GM23338 (cell line): Measurements from ENCODE around the gene APPL2. TPM values are rescaled to one million over a fixed set of nuclear protein-coding genes. Genes with fewer than 3 reads are reported as not detected.

Experiments used
- ATAC-seq: fragments of 200-7000 bp; cut with Tn5 transposase; 3 replicates; pipeline ENCODE4 v1.9.1; 2020
- DNase-seq: peaks from one replicate; pipeline ENCODE4 v3.0.0-alpha.2; 2015; ENCODE audit warnings: low spot score
- H2AFZ ChIP-seq: fragments of 200-600 bp; sonication (generic); 2 replicates; pipeline ENCODE4 v1.8.0; 2016; ENCODE audit warnings: antibody characterized with exemption, mild to moderate bottlenecking, moderate library complexity
- H3F3A ChIP-seq: fragments of 200-600 bp; sonication (generic); replicated peaks from 2 replicates; pipeline ENCODE4 v1.8.0; 2017; ENCODE audit warnings: antibody characterized with exemption, mixed run types, low read depth
- H3K27ac ChIP-seq: fragments of 200-600 bp; sonication (generic); 2 replicates; pipeline ENCODE4 v1.6.1; 2016; ENCODE audit warnings: low read depth
- H3K27me3 ChIP-seq: fragments of 200-600 bp; sonication (generic); 2 replicates; pipeline ENCODE4 v1.8.0; 2016; ENCODE audit warnings: mild to moderate bottlenecking, mixed run types, moderate library complexity; ENCODE audit not compliant: insufficient read depth
- H3K36me3 ChIP-seq: fragments of 200-600 bp; sonication (generic); 2 replicates; pipeline ENCODE4 v1.8.0; 2016; ENCODE audit warnings: mild to moderate bottlenecking; ENCODE audit not compliant: insufficient read depth
- H3K4me1 ChIP-seq: fragments of 200-600 bp; sonication (generic); 2 replicates; pipeline ENCODE4 v1.8.0; 2016; ENCODE audit warnings: mild to moderate bottlenecking, moderate library complexity; ENCODE audit not compliant: insufficient read depth
- H3K4me2 ChIP-seq: fragments of 200-600 bp; sonication (generic); 2 replicates; pipeline ENCODE4 v1.7.1; 2017; ENCODE audit warnings: mixed run types
- H3K4me3 ChIP-seq: fragments of 200-600 bp; sonication (generic); 2 replicates; pipeline ENCODE4 v1.6.1; 2016; ENCODE audit warnings: mixed run types
- H3K79me2 ChIP-seq: fragments of 200-600 bp; sonication (generic); replicated peaks from 2 replicates; pipeline ENCODE4 v1.8.0; 2017; ENCODE audit warnings: mild to moderate bottlenecking; ENCODE audit not compliant: insufficient read depth
- H3K9me2 ChIP-seq: fragments of 200-600 bp; sonication (generic); 2 replicates; pipeline ENCODE4 v1.8.0; 2017; ENCODE audit not compliant: insufficient read depth
- H4K20me1 ChIP-seq: fragments of 200-600 bp; sonication (generic); replicated peaks from 2 replicates; pipeline ENCODE4 v1.8.0; 2017; ENCODE audit warnings: mild to moderate bottlenecking; ENCODE audit not compliant: insufficient read depth
- H3K27ac Mint-ChIP-seq: 2 replicates; pipeline ENCODE4 v1.8.0; 2020; ENCODE audit warnings: inconsistent platforms, mild to moderate bottlenecking, moderate library complexity, mixed read lengths
- H3K27me3 Mint-ChIP-seq: 3 replicates; pipeline ENCODE4 v1.8.0; 2022; ENCODE audit warnings: low read depth, mild to moderate bottlenecking, moderate library complexity, mixed read lengths, inconsistent platforms; ENCODE audit not compliant: insufficient read depth, poor library complexity
- H3K36me3 Mint-ChIP-seq: 3 replicates; pipeline ENCODE4 v1.8.0; 2021; ENCODE audit warnings: low read depth, mild to moderate bottlenecking, inconsistent platforms, moderate library complexity, mixed read lengths
- H3K4me1 Mint-ChIP-seq: 3 replicates; pipeline ENCODE4 v1.8.0; 2020; ENCODE audit warnings: mild to moderate bottlenecking, inconsistent platforms, mixed read lengths
- H3K4me3 Mint-ChIP-seq: 3 replicates; pipeline ENCODE4 v1.8.0; 2021; ENCODE audit warnings: moderate library complexity, mild to moderate bottlenecking, inconsistent platforms, mixed read lengths
- H3K9me3 Mint-ChIP-seq: 3 replicates; pipeline ENCODE4 v1.8.0; 2020; ENCODE audit warnings: moderate library complexity, mild to moderate bottlenecking, inconsistent platforms, mixed read lengths
- CREB1 ChIP-seq: fragments of 250-450 bp; sonication (Bioruptor Pico); IDR thresholded peaks from 2 replicates; pipeline ENCODE4 v1.5.0; 2020; ENCODE audit warnings: low read depth, mild to moderate bottlenecking, moderate library complexity
- CTCF ChIP-seq, 2 experiments: fragments of 200-600 bp in 1 of 2; sonication (generic) in 1 of 2; conservative IDR thresholded peaks; 2 replicates each; pipeline versions ENCODE4 v1.5.1 to v1.6.1; 2016 to 2017; ENCODE audit warnings: antibody characterized with exemption in 2 of 2, low read depth in 2 of 2, mild to moderate bottlenecking in 2 of 2, moderate library complexity in 1 of 2
- ETS1 ChIP-seq: IDR thresholded peaks from 2 replicates; pipeline ENCODE4 v1.6.1; 2016; ENCODE audit warnings: antibody characterized with exemption
- EZH2 ChIP-seq: fragments of 200-600 bp; sonication (generic); IDR thresholded peaks from one replicate; pipeline ENCODE4 v1.8.0; 2017; ENCODE audit warnings: antibody characterized with exemption, mild to moderate bottlenecking, low read depth; ENCODE audit not compliant: unreplicated experiment
- EZH2phosphoT487 ChIP-seq: fragments of 200-600 bp; sonication (generic); IDR thresholded peaks from one replicate; pipeline ENCODE4 v1.8.1; 2018; ENCODE audit warnings: antibody characterized with exemption; ENCODE audit not compliant: unreplicated experiment
- JUNB ChIP-seq: IDR thresholded peaks from one replicate; pipeline ENCODE4 v1.6.1; 2016; ENCODE audit warnings: antibody characterized with exemption; ENCODE audit not compliant: unreplicated experiment
- NANOG ChIP-seq: IDR thresholded peaks from 2 replicates; pipeline ENCODE4 v1.6.1; 2016; ENCODE audit warnings: antibody characterized with exemption, borderline replicate concordance
- POLR2AphosphoS5 ChIP-seq: IDR thresholded peaks from 2 replicates; pipeline ENCODE4 v1.6.1; 2016; ENCODE audit warnings: antibody characterized with exemption, low read depth
- REST ChIP-seq: IDR thresholded peaks from one replicate; pipeline ENCODE4 v1.6.1; 2018; ENCODE audit warnings: antibody characterized with exemption; ENCODE audit not compliant: unreplicated experiment
- STAT1 ChIP-seq: IDR thresholded peaks from one replicate; pipeline ENCODE4 v1.6.1; 2016; ENCODE audit warnings: antibody characterized with exemption; ENCODE audit not compliant: unreplicated experiment
- ZNF114 ChIP-seq: fragments of 250-450 bp; sonication (Bioruptor Pico); IDR thresholded peaks from 2 replicates; pipeline ENCODE4 v1.5.0; 2020; ENCODE audit warnings: mild to moderate bottlenecking, moderate library complexity
- ZNF331 ChIP-seq: fragments of 250-450 bp; sonication (Bioruptor Pico); IDR thresholded peaks from 2 replicates; pipeline ENCODE4 v1.5.0; 2020; ENCODE audit warnings: low read depth, mild to moderate bottlenecking, moderate library complexity
- ZNF462 ChIP-seq: fragments of 250-450 bp; sonication (Bioruptor Pico); IDR thresholded peaks from 2 replicates; pipeline ENCODE4 v1.5.0; 2020; ENCODE audit warnings: mild to moderate bottlenecking, moderate library complexity
- polyA plus RNA-seq: library from polyadenylated mRNA; unstranded; fragments of >200 nt; fragmentation: Nextera tagmentation; extraction: Ambion mirVana; gene quantifications from 2 replicates; pipeline ENCODE4 v1.2.1, GENCODE V29; 2016
- total RNA-seq: library from RNA; depleted of rRNA; stranded (reverse); fragments of >200 nt; shearing (Covaris generic); gene quantifications from 2 replicates; pipeline ENCODE4 v1.2.3, GENCODE V29; 2014

APPL2 gene
- total and polyA plus RNA-seq, 2 experiments from 2014 or later: 9.3 to 17.4 TPM

GRCh38 chr12:105201299-105201698, 34.7 kb downstream of the APPL2 start:
- Histone ChIP-seq H3K27me3 (no peaks in the 10 kb centered on the region), H3K36me3 (0 out of 2 replicates have a peak, but pooled peaks cover 5% of the 10 kb centered on the region), H2AFZ (no peak overlapping the region), H4K20me1 (no peaks in the 10 kb centered on the region; the same call in 1 of the 2 replicates), H3K4me3 (no peak overlapping the region), H3K9me2 (no peaks in the 10 kb centered on the region), H3K27ac (no peak overlapping the region), H3K79me2 (no peaks in the 10 kb centered on the region), H3F3A (no peaks in the 10 kb centered on the region), H3K4me1 (peaks cover 4% of the 10 kb centered on the region; the same call in 1 of the 2 replicates), H3K4me2 (no peak overlapping the region)
- Mint-ChIP-seq H3K27me3 (peaks cover 3% of the 10 kb centered on the region), H3K4me3 (no peak overlapping the region), H3K4me1 (peaks cover 5% of the 10 kb centered on the region), H3K36me3 (peaks cover 22% of the 10 kb centered on the region), H3K9me3 (no peaks in the 10 kb centered on the region; the same call in 2 of the 3 replicates), H3K27ac (no peak overlapping the region)
- ATAC-seq (no peak), DNase-seq (no peak)
- TF ChIP-seq JUNB (no peak), ETS1 (no peak), CTCF (conservative IDR thresholded peaks at IDR 0.05; ENCODE audit: low read depth in 2 of 2) (no peak), POLR2AphosphoS5 (no peak), STAT1 (no peak), REST (no peak), EZH2phosphoT487 (no peak), ZNF114 (no peak), ZNF462 (CRISPR knock-in tag) (no peak), NANOG (no peak), ZNF331 (CRISPR knock-in tag) (no peak), EZH2 (no peak), CREB1 (CRISPR knock-in tag) (no peak)
